H9 (cell line): Measurements from ENCODE around the gene TNRC6C. TPM values are rescaled to one million over a fixed set of nuclear protein-coding genes. Genes with fewer than 3 reads are reported as not detected.

Experiments
- DNase-seq: peaks from one replicate; pipeline ENCODE4 v3.0.0-alpha.2; 2017
- H2AFZ ChIP-seq: one replicate; pipeline ENCODE4 v1.6.1; 2013; ENCODE audit warnings: mild to moderate bottlenecking, low read length, control low read depth, moderate library complexity
- H2AK5ac ChIP-seq: 2 replicates; pipeline ENCODE4 v1.6.1; 2013; ENCODE audit warnings: low read length, control low read depth, mixed read lengths; ENCODE audit not compliant: insufficient read length
- H2BK120ac ChIP-seq: one replicate; pipeline ENCODE4 v1.6.1; 2013; ENCODE audit warnings: low read depth, mild to moderate bottlenecking, low read length, control low read depth, inconsistent platforms; ENCODE audit not compliant: poor library complexity, severe bottlenecking
- H2BK12ac ChIP-seq: 2 replicates; pipeline ENCODE4 v1.6.1; 2013; ENCODE audit warnings: low read length, control low read depth, mixed read lengths, low read depth; ENCODE audit not compliant: insufficient read length
- H2BK15ac ChIP-seq: 2 replicates; pipeline ENCODE4 v1.6.1; 2013; ENCODE audit warnings: low read depth, low read length, control low read depth
- H2BK20ac ChIP-seq: one replicate; pipeline ENCODE4 v1.6.1; 2013; ENCODE audit warnings: low read depth, mild to moderate bottlenecking, low read length, control low read depth, inconsistent platforms; ENCODE audit not compliant: poor library complexity, severe bottlenecking
- H2BK5ac ChIP-seq: 2 replicates; pipeline ENCODE4 v1.6.1; 2013; ENCODE audit warnings: low read length, control low read depth, mixed read lengths; ENCODE audit not compliant: insufficient read length
- H3K14ac ChIP-seq: 2 replicates; pipeline ENCODE4 v1.6.1; 2013; ENCODE audit warnings: low read length, control low read depth; ENCODE audit not compliant: insufficient read depth
- H3K18ac ChIP-seq: 2 replicates; pipeline ENCODE4 v1.6.1; 2013; ENCODE audit warnings: low read depth, mild to moderate bottlenecking, mixed read lengths, low read length, control low read depth; ENCODE audit not compliant: insufficient read length
- H3K23ac ChIP-seq: 2 replicates; pipeline ENCODE4 v1.6.1; 2013; ENCODE audit warnings: low read length, control low read depth, mixed read lengths, low read depth; ENCODE audit not compliant: insufficient read length
- H3K23me2 ChIP-seq: 2 replicates; pipeline ENCODE4 v1.6.1; 2013; ENCODE audit warnings: low read depth, mild to moderate bottlenecking, mixed read lengths, low read length, control low read depth; ENCODE audit not compliant: insufficient read length, poor library complexity, severe bottlenecking
- H3K27ac ChIP-seq: 2 replicates; pipeline ENCODE4 v1.5.1; 2013; ENCODE audit warnings: low read length, control low read depth, mixed read lengths, low read depth; ENCODE audit not compliant: insufficient read length
- H3K27me3 ChIP-seq: 2 replicates; pipeline ENCODE4 v1.6.1; 2013; ENCODE audit warnings: low read length, control low read depth, inconsistent platforms; ENCODE audit not compliant: insufficient read depth
- H3K4ac ChIP-seq: 2 replicates; pipeline ENCODE4 v1.6.1; 2013; ENCODE audit warnings: low read depth, mild to moderate bottlenecking, control low read depth, inconsistent platforms, low read length, moderate library complexity
- H3K4me1 ChIP-seq: 2 replicates; pipeline ENCODE4 v1.6.1; 2013; ENCODE audit warnings: low read length, control low read depth, inconsistent platforms; ENCODE audit not compliant: insufficient read depth
- H3K4me2 ChIP-seq: 2 replicates; pipeline ENCODE4 v1.6.1; 2013; ENCODE audit warnings: low read length, control low read depth, mixed read lengths; ENCODE audit not compliant: insufficient read length, insufficient read depth
- H3K56ac ChIP-seq: 2 replicates; pipeline ENCODE4 v1.6.1; 2013; ENCODE audit warnings: low read depth, mild to moderate bottlenecking, mixed read lengths, low read length, control low read depth; ENCODE audit not compliant: insufficient read length
- H3K79me1 ChIP-seq: 2 replicates; pipeline ENCODE4 v1.6.1; 2013; ENCODE audit warnings: low read depth, mild to moderate bottlenecking, moderate library complexity, low read length, control low read depth, inconsistent platforms; ENCODE audit not compliant: insufficient read depth, poor library complexity, severe bottlenecking
- H3K79me2 ChIP-seq: 2 replicates; pipeline ENCODE4 v1.6.1; 2013; ENCODE audit warnings: low read length, control low read depth, inconsistent platforms; ENCODE audit not compliant: insufficient read depth
- H3K9ac ChIP-seq: 2 replicates; pipeline ENCODE4 v1.6.1; 2013; ENCODE audit warnings: low read length, control low read depth, mixed read lengths; ENCODE audit not compliant: insufficient read length; ENCODE audit errors: extremely low read depth
- H3K9me3 ChIP-seq: one replicate; pipeline ENCODE4 v1.6.1; 2013; ENCODE audit warnings: low read depth, low read length, inconsistent platforms; ENCODE audit not compliant: control insufficient read depth
- H3T11ph ChIP-seq: one replicate; pipeline ENCODE4 v1.6.1; 2013; ENCODE audit warnings: mild to moderate bottlenecking, low read length, control low read depth, inconsistent platforms
- H4K20me1 ChIP-seq: one replicate; pipeline ENCODE4 v1.6.1; 2013; ENCODE audit not compliant: control insufficient read depth, insufficient read length, insufficient read depth
- H4K5ac ChIP-seq: 2 replicates; pipeline ENCODE4 v1.6.1; 2013; ENCODE audit warnings: low read depth, mild to moderate bottlenecking, mixed read lengths, low read length, control low read depth; ENCODE audit not compliant: insufficient read length
- H4K8ac ChIP-seq: replicated peaks from 2 replicates; pipeline ENCODE4 v1.6.1; 2013; ENCODE audit warnings: low read length, control low read depth, mixed read lengths, low read depth; ENCODE audit not compliant: insufficient read length
- H4K91ac ChIP-seq: 2 replicates; pipeline ENCODE4 v1.6.1; 2013; ENCODE audit warnings: low read depth, mild to moderate bottlenecking, moderate library complexity, mixed read lengths, low read length, control low read depth; ENCODE audit not compliant: insufficient read length
- H3K27ac Mint-ChIP-seq, 3 experiments: 2 replicates in 2 of 3; 3 replicates in 1 of 3; pipeline ENCODE4 v1.8.0; 2020 to 2021; ENCODE audit warnings: mixed read lengths in 3 of 3, mild to moderate bottlenecking in 1 of 3, moderate library complexity in 1 of 3
- H3K27me3 Mint-ChIP-seq: 2 replicates; pipeline ENCODE4 v1.8.0; 2021; ENCODE audit warnings: low read depth, mild to moderate bottlenecking, moderate library complexity, mixed read lengths
- H3K36me3 Mint-ChIP-seq, 3 experiments: 2 replicates in 2 of 3; 3 replicates in 1 of 3; pipeline ENCODE4 v1.8.0; 2020 to 2021; ENCODE audit warnings: low read depth in 3 of 3, mixed read lengths in 3 of 3; ENCODE audit not compliant: insufficient read depth in 1 of 3
- H3K4me1 Mint-ChIP-seq, 2 experiments: 2 replicates each; pipeline ENCODE4 v1.8.0; 2020; ENCODE audit warnings: mixed read lengths in 2 of 2
- H3K4me3 Mint-ChIP-seq, 2 experiments: 2 replicates in 1 of 2; 3 replicates in 1 of 2; pipeline ENCODE4 v1.8.0; 2020 to 2021; ENCODE audit warnings: mild to moderate bottlenecking in 2 of 2, mixed read lengths in 2 of 2, moderate library complexity in 1 of 2
- H3K9me3 Mint-ChIP-seq, 2 experiments: 2 replicates in 1 of 2; 3 replicates in 1 of 2; pipeline ENCODE4 v1.8.0; 2020; ENCODE audit warnings: mild to moderate bottlenecking in 2 of 2, mixed read lengths in 2 of 2, moderate library complexity in 1 of 2
- total RNA-seq: library from RNA; stranded (reverse); gene quantifications from 2 replicates; pipeline ENCODE4 v1.2.1, GENCODE V29; 2021
- TF ChIP-seq, protein P1 (sequence below): fragments of 200-600 bp; sonication (generic); conservative IDR thresholded peaks from 3 replicates; pipeline ENCODE4 v1.8.0; 2021; ENCODE audit warnings: antibody characterized with exemption, mild to moderate bottlenecking

TNRC6C gene
- total RNA-seq, 1 experiment from 2014 or later: 24.7 TPM

DNA sequence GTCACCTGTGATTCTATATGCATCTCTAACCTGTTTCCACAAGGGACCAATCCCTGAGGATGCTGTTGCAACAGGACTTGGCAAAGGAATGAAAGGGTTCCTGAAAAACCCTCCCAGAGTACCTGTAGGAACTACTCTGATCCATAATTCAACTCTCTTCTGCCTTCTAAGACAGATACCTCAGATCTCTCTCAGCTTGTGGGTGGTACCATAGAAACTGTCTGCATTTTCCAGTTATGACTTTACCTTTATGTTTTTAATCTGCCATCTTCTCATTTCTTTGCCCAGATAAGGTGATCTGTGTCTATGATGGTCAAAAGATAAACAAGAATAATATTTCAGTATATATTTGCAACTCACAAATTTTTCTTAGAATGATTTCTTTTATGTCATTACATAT, 105.0 kb downstream of the TNRC6C start:
- no peak overlapping the region for H3K27ac ChIP-seq
- H2BK5ac ChIP-seq: no peak overlapping the region
- H3K14ac ChIP-seq: no peak overlapping the region
- Mint-ChIP-seq H3K4me1 (no peaks in the 10 kb centered on the region), H3K36me3 (peaks cover 2 to 25% (median 12%) of the 10 kb centered on the region in 3 experiments; a peak in 6 of 7 replicates), H3K4me3 (no peak overlapping the region), H3K27me3 (no peaks in the 10 kb centered on the region), H3K9me3 (no peaks in the 10 kb centered on the region), H3K27ac (no peak overlapping the region)
- H3K79me1 ChIP-seq: no peaks in the 10 kb centered on the region
- no peak overlapping the region for H3K9ac ChIP-seq
- H3K4me2 ChIP-seq: no peak overlapping the region
- no peak overlapping the region for H4K5ac ChIP-seq
- H4K91ac ChIP-seq: no peak overlapping the region
- no peak for DNase-seq
- H3K56ac ChIP-seq: no peak overlapping the region
- no peak overlapping the region for H2AFZ ChIP-seq
- H2BK15ac ChIP-seq: no peak overlapping the region
- H3K23ac ChIP-seq: no peak overlapping the region
- no peaks in the 10 kb centered on the region for H3K79me2 ChIP-seq
- H3K23me2 ChIP-seq: no peaks in the 10 kb centered on the region
- no peaks in the 10 kb centered on the region for H3K9me3 ChIP-seq
- no peak overlapping the region for H3K18ac ChIP-seq
- no peak overlapping the region for H2BK120ac ChIP-seq
- H3K4me1 ChIP-seq: no peaks in the 10 kb centered on the region
- no peaks in the 10 kb centered on the region for H4K20me1 ChIP-seq
- no peak overlapping the region for H3K4ac ChIP-seq
- no peak overlapping the region for H3T11ph ChIP-seq
- H2AK5ac ChIP-seq: no peak overlapping the region
- H4K8ac ChIP-seq: no peak overlapping the region
- TF ChIP-seq, protein P1, sequence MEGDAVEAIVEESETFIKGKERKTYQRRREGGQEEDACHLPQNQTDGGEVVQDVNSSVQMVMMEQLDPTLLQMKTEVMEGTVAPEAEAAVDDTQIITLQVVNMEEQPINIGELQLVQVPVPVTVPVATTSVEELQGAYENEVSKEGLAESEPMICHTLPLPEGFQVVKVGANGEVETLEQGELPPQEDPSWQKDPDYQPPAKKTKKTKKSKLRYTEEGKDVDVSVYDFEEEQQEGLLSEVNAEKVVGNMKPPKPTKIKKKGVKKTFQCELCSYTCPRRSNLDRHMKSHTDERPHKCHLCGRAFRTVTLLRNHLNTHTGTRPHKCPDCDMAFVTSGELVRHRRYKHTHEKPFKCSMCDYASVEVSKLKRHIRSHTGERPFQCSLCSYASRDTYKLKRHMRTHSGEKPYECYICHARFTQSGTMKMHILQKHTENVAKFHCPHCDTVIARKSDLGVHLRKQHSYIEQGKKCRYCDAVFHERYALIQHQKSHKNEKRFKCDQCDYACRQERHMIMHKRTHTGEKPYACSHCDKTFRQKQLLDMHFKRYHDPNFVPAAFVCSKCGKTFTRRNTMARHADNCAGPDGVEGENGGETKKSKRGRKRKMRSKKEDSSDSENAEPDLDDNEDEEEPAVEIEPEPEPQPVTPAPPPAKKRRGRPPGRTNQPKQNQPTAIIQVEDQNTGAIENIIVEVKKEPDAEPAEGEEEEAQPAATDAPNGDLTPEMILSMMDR: no peak
- H2BK12ac ChIP-seq: no peak overlapping the region
- H3K27me3 ChIP-seq: no peaks in the 10 kb centered on the region
- H2BK20ac ChIP-seq: no peak overlapping the region
